ACHN (cell line): ENCODE measurements around the gene SPATA25.
A peak's percentile ranks its signal among the peaks of the same experiment; 100 is the strongest.
"Not testable (repeated sequence)": the region's sequence is repeated elsewhere in the genome, so short reads cannot be mapped to it uniquely, and the experiment has no call there.

Source experiments
- DNase-seq: peaks from one replicate; pipeline ENCODE4 v3.0.0-alpha.2; 2015
- in situ Hi-C: cut with HindIII; loops from 2 replicates; pipeline ENCODE4 v1.10.0; 2017; ENCODE audit warnings: low sequenced_read_pairs, low pct_ligation_motif_present, low pct_unique_long_range_greater_than_20kb

The SPATA25 gene

GRCh38 chr20:45887346-45887715 lies at the start of gene SPATA25:
SPATA25 (minus strand) TSS chr20:45887622; CDS start chr20:45887590, 32 bp downstream.
- in situ Hi-C loops = no loop called here
- DNase-seq = no peak

- in situ Hi-C loops = no loop called here
- DNase-seq = no peak
Measured at GRCh38 chr20:45935416-45936046, 48.1 kb upstream of the SPATA25 start.

GRCh38 chr20:45934586-45935415 lies 47.4 kb upstream of the SPATA25 start, which contains the start of gene PCIF1:
PCIF1 (plus strand) TSS chr20:45934683; CDS start chr20:45939000, 4,317 bp downstream.
- DNase-seq = peak; percentile 94
- in situ Hi-C loops = no loop called here

GRCh38 chr20:45934046-45934585 lies 46.7 kb upstream of the SPATA25 start:
- peak; percentile 27 for DNase-seq
- in situ Hi-C loops = no loop called here

GRCh38 chr20:45933266-45934045 lies 46.0 kb upstream of the SPATA25 start:
- peak; percentile 77 for DNase-seq
- in situ Hi-C loops = no loop called here

- DNase-seq, in situ Hi-C loops: not testable (repeated sequence)
Measured at GRCh38 chr20:45931680-45932079, 44.3 kb upstream of the SPATA25 start.

- DNase-seq = no peak
- in situ Hi-C loops = no loop called here
Measured at GRCh38 chr20:45927071-45927878, 39.9 kb upstream of the SPATA25 start.

GRCh38 chr20:45926731-45927070 lies 39.3 kb upstream of the SPATA25 start:
- in situ Hi-C loops = no loop called here
- DNase-seq = no peak

GRCh38 chr20:45925821-45926506 lies 38.5 kb upstream of the SPATA25 start:
- in situ Hi-C loops = no loop called here
- DNase-seq = no peak

- DNase-seq = no peak
- in situ Hi-C loops = no loop called here
Measured at GRCh38 chr20:45924391-45925261, 37.2 kb upstream of the SPATA25 start.

- in situ Hi-C loops = no loop called here
- DNase-seq = no peak
Measured at GRCh38 chr20:45921337-45922189, 34.1 kb upstream of the SPATA25 start.

- no peak for DNase-seq
- in situ Hi-C loops = no loop called here
Measured at GRCh38 chr20:45920462-45921336, 33.3 kb upstream of the SPATA25 start.

- in situ Hi-C loops = no loop called here
- DNase-seq = no peak
Measured at GRCh38 chr20:45919542-45920399, 32.3 kb upstream of the SPATA25 start.

GRCh38 chr20:45918779-45919537 lies 31.5 kb upstream of the SPATA25 start:
- in situ Hi-C loops = no loop called here
- no peak for DNase-seq
